ENCODE data around the gene MINDY4B. TPM values are rescaled to one million over a fixed set of nuclear protein-coding genes. Genes with fewer than 3 reads are reported as not detected.

Gene MINDY4B
- total and polyA plus RNA-seq, 2 of the 4 experiments (the other 2 are of a cell fraction), result not detected

DNA sequence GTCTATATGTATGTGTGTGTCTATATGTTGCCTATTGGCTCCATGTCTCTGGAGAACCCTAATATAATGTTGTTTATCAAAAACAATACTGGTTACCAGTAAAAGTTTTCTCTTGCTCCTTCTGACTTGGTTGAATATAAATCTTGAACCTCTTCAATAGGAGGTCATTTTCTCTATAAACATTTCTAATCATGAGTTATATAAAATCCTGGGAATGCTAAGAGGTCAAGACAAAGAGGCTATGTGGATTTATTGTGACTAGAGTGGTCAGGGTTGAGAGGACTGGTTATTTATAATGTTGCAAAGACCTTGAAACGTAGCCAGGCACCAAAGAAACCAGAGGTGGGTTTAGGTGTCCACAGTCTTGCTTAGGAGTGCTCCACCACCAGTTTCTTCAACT is 1.2 kb upstream of the MINDY4B start:
- POLR2A ChIA-PET (ENCODE audit: unreplicated experiment), result no interaction called here
- H3K9ac ChIP-seq (ENCODE audit: low read depth, low read length), result no peak overlapping the region
- H2BK120ac ChIP-seq (ENCODE audit: low read depth, low read length), result no peak overlapping the region
- no peak overlapping the region for H2BK5ac ChIP-seq (ENCODE audit: low read depth, low read length, poor library complexity, severe bottlenecking)
- no peak overlapping the region for H4K8ac ChIP-seq (ENCODE audit: low read depth in 2 of 2, low read length in 2 of 2)
- TF ChIP-seq, protein P1, sequence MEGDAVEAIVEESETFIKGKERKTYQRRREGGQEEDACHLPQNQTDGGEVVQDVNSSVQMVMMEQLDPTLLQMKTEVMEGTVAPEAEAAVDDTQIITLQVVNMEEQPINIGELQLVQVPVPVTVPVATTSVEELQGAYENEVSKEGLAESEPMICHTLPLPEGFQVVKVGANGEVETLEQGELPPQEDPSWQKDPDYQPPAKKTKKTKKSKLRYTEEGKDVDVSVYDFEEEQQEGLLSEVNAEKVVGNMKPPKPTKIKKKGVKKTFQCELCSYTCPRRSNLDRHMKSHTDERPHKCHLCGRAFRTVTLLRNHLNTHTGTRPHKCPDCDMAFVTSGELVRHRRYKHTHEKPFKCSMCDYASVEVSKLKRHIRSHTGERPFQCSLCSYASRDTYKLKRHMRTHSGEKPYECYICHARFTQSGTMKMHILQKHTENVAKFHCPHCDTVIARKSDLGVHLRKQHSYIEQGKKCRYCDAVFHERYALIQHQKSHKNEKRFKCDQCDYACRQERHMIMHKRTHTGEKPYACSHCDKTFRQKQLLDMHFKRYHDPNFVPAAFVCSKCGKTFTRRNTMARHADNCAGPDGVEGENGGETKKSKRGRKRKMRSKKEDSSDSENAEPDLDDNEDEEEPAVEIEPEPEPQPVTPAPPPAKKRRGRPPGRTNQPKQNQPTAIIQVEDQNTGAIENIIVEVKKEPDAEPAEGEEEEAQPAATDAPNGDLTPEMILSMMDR (conservative IDR thresholded peaks at IDR 0.05; ENCODE audit: low read depth, low read length), result no peak
- TF ChIP-seq MAFK (IDR thresholded peaks at IDR 0.05; ENCODE audit: low read depth, low read length) (no peak), SMC3 (IDR thresholded peaks at IDR 0.05; ENCODE audit: low read depth, low read length) (no peak), MXI1 (IDR thresholded peaks at IDR 0.05; ENCODE audit: borderline replicate concordance, low read depth, low read length) (no peak), CEBPB (IDR thresholded peaks at IDR 0.05; ENCODE audit: low read depth, low read length) (no peak), POLR2A (IDR thresholded peaks at IDR 0.05; ENCODE audit: low read depth, low read length) (no peak), RAD21 (IDR thresholded peaks at IDR 0.05; ENCODE audit: low read length) (no peak)
- TF ChIP-seq, protein P2, sequence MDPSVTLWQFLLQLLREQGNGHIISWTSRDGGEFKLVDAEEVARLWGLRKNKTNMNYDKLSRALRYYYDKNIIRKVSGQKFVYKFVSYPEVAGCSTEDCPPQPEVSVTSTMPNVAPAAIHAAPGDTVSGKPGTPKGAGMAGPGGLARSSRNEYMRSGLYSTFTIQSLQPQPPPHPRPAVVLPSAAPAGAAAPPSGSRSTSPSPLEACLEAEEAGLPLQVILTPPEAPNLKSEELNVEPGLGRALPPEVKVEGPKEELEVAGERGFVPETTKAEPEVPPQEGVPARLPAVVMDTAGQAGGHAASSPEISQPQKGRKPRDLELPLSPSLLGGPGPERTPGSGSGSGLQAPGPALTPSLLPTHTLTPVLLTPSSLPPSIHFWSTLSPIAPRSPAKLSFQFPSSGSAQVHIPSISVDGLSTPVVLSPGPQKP (IDR thresholded peaks at IDR 0.05; ENCODE audit: borderline replicate concordance, low read depth, low read length), result no peak
- in situ Hi-C loops (cut with MboI; ENCODE audit: low sequenced_read_pairs) (loop anchor here (25.0 kb wide), 1 partner anchor 231 kb away; no protein-coding TSS in a partner anchor), dilution Hi-C loops (cut with HindIII; ENCODE audit: low sequenced_read_pairs, unreplicated experiment) (no loop called here), intact Hi-C loops (cut with micrococcal nuclease) (no loop called here)
- no peak overlapping the region for H3K4me3 ChIP-seq (ENCODE audit: insufficient read depth, low read depth, low read length)
- H4K5ac ChIP-seq (ENCODE audit: low read depth, low read length), result no peak overlapping the region
- H2AFZ ChIP-seq (replicated peaks; ENCODE audit: low read length, poor library complexity), result no peak overlapping the region
- no peak overlapping the region for H3K14ac ChIP-seq (replicated peaks; ENCODE audit: low read depth, low read length)
- no CpG with 5 or more reads among the region's 1 CpG for WGBS, 2 experiments (ENCODE audit: extremely low coverage in 2 of 2, insufficient read length in 1 of 2)
- no peak overlapping the region for H2BK15ac ChIP-seq (ENCODE audit: low read depth, low read length)
- no peak overlapping the region for H3K4ac ChIP-seq (ENCODE audit: low read depth, low read length)
- no peak overlapping the region for H3K23ac ChIP-seq (ENCODE audit: low read depth, low read length)
- H3K9me3 ChIP-seq (ENCODE audit: control insufficient read depth, insufficient read depth, low read length), result no peaks in the 10 kb centered on the region
- no peak for DNase-seq
- BruUV-seq (replicated peaks), result no TSS peak
- H2AK9ac ChIP-seq (replicated peaks; ENCODE audit: low read depth, low read length, poor library complexity), result no peak overlapping the region
- H3K18ac ChIP-seq (ENCODE audit: low read depth, low read length), result no peak overlapping the region
- H3K56ac ChIP-seq (ENCODE audit: extremely low read depth, insufficient read depth, low read length), result no peak overlapping the region
- H3K27ac ChIP-seq (ENCODE audit: insufficient read depth, low read length), result no peak overlapping the region
- no peak overlapping the region for H2BK20ac ChIP-seq (ENCODE audit: low read depth, low read length)
- no peaks in the 10 kb centered on the region for H4K20me1 ChIP-seq (ENCODE audit: insufficient read depth, low read length)
- no peak overlapping the region for H3K4me2 ChIP-seq (ENCODE audit: low read depth, low read length)
- H4K91ac ChIP-seq (ENCODE audit: insufficient read depth, low read depth, low read length), result no peak overlapping the region
- H3K79me1 ChIP-seq (ENCODE audit: low read depth in 1 of 2, low read length in 2 of 2), result no peaks in the 10 kb centered on the region
- peaks cover 3% of the 10 kb centered on the region; the same call in 1 of the 2 replicates for H3K9me1 ChIP-seq (ENCODE audit: insufficient read depth, low read length)
- no peaks in the 10 kb centered on the region for H3K36me3 ChIP-seq (ENCODE audit: control insufficient read depth, insufficient read depth, low read length)
- H3K4me1 ChIP-seq (ENCODE audit: control insufficient read depth, insufficient read depth, low read length), result no peaks in the 10 kb centered on the region
- CTCF ChIA-PET, result no interaction called here
- no peak for ATAC-seq (ENCODE audit: low read depth)
- H3K27me3 ChIP-seq (ENCODE audit: control insufficient read depth, insufficient read depth, low read length), result peaks cover 28% of the 10 kb centered on the region
- no peak overlapping the region for H2AK5ac ChIP-seq (ENCODE audit: low read depth, low read length)
